Daoy (cell line): ENCODE measurements around the gene ADGRB2. TPM values are rescaled to one million over a fixed set of nuclear protein-coding genes. Genes with fewer than 3 reads are reported as not detected.
A peak's percentile ranks its signal among the peaks of the same experiment; 100 is the strongest.

Experiments used
- DNase-seq: peaks from one replicate; pipeline ENCODE4 v3.0.0-alpha.2; 2015; ENCODE audit warnings: low read depth
- total RNA-seq: library from RNA; depleted of rRNA; stranded (reverse); fragments of >200 nt; shearing (Covaris generic); gene quantifications from 2 replicates; pipeline ENCODE4 v1.2.3, GENCODE V29; 2014; rRNA removed

Gene ADGRB2
- 4.7 and 9.4 TPM in 2 replicates for total RNA-seq

DNA sequence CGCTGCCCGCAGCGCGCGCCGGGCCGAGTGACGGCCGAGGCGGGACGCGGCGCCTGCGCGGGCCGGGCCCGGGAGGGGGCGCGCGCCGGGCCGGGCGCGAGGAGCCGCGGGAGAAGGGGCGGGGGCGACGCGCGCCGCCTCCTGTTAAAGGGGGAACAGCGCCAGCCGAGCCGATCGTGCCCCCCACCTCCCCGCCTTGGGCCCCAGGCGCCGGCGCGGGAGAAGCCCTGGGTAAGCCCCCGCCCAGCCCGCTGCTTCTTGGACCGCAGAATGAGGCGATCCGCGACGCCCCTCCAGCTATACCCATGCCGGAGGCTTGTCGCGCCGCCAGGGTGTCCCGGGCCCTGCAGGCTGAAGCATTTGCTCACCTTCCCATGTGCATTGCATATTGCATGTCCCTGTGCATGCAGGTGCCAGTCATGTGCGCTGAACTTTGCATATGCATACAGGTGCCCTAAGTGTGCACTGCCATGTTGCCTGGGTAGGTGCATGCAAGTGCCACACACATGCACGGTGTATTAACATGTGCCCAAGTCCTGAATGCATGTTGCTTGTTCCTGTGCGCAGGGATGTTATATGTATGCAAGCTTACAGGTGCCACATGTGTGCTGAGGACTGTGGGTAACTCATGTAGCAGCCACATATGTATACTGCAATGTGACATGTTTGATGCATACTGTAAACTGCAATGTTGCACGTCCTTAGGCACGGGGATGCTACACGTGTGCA, at the start of gene ADGRB2:
Gene ADGRB2 (minus strand): TSS at position 29 of the 729 bp plus-strand sequence. CDS start 7,119 bp downstream, outside the sequence.
- peak; percentile 51 for DNase-seq

DNA sequence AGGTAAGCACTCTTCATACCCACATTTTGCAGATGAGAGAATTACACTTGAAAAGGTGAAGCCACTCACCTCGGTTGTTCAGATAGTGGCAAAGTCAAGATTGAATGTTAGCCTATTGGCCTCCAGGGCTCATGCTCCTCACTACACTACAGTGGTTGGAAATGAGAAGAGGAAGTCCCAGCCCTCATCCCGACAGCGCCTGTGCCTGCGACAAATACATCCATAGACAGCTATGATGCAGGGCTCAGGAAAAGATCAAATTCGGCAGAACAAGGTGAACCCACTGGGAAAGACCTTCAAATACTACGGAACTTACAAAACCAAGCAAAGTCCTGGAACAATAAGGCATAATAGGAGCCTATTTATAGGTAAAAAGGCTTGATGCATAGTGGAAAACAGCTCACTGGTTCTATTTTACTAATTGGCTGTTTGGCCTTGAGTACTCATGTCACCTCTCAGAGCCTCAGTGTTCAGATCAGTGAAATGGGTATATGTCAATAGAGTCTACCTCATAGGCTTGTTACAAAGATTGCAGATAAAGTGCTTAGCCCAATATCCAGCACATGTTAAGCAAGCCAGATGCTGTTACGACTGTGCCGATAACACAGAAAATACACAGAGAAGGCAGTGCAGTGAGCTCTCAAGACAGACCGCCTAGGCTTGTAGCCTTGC, 48.2 kb upstream of the ADGRB2 start:
- no peak for DNase-seq

DNA sequence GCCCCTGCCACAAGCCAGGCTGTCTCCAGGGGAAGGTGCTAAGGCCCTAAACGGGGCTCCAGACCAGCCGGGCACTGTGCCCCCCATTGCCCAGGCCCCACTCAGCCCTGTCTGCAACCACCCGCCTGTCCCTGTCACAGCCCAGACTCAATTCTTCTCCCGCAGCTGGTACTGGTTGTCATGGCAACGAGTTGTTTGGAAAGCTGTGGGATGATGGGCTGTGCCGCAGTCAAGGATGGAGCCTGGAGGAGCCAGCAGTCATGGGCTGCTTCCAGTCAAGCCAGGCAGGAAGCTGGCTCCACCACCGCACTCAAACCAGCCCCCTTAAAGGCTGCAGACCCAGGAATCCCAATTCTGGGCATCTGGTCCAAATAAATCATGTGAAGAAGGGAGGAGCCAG, 47.5 kb upstream of the ADGRB2 start:
- DNase-seq, result peak; percentile 61

- no peak for DNase-seq
Observed at GRCh38 chr1:31809698-31810097, 45.6 kb upstream of the ADGRB2 start.

DNA sequence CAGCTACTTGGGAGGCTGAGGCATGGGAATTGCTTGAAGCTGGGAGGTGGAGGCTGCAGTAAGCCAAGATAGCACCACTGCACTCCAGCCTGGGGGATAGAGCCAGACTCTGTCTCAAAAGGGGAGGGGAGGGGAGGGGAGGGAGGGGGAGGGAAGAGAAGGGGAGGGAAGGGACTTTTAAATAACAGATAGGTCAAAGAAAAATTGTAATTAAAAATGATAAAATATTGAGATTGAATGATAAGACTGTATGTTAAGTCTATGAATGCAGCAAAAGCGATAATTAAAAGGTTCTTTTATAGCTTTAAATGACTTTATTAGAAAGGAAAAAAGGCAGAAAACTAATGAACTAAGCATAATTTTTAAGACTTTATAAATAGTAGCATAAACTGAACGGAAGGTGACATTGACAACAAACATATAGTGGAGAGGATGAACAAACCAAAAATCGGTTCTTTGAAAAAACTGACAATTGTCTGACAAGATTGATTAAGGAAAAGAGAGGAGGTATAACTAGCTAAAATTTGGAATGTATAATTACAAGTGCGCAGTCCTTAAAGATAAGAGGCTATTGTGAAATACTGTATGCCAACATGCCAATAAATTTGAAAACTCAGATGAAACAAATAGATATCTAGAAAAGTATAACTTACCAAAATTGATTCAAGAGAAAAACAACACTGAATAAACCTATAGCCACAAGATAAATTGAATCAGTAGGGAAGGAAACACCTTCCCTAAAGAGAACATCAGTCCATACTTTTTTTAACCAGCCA, 43.3 kb upstream of the ADGRB2 start:
- no peak for DNase-seq

DNA sequence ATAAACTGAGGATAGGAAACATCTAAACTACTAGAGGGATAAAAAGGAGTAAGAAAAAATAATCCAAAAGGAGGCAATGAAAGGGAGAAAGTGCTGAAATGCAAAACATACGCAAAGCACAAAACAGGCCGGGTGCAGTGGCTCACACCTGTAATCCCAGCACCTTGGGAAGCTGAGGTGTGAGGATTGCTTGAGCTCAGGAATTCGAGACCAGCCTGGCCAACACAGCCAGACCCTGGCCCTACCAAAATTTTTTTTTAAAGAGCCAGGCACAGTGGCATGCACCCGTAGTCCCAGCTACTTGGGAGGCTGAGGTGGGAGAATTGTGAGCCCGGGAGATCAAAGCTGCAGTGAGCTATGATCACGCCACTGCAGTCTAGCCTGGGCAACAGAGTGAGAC, 41.2 kb upstream of the ADGRB2 start:
- no peak for DNase-seq

DNA sequence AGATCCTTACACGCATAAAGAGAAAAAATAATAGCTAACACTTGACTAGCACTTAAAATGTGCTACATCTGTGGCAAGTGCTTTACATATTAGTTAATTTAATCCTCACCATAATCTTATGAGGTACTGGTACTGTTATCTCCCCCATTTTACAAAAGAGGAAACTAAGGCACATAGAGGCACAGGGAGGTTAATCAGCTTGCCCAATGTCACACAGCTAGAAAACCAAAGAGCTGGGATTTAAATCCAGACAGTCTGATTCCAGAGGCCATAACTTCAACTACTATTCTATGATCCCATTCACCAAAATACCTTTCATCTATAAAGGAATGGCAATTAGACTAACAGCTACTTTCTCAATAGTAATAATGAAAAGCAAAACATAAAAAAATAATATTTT, 40.0 kb upstream of the ADGRB2 start:
- no peak for DNase-seq

DNA sequence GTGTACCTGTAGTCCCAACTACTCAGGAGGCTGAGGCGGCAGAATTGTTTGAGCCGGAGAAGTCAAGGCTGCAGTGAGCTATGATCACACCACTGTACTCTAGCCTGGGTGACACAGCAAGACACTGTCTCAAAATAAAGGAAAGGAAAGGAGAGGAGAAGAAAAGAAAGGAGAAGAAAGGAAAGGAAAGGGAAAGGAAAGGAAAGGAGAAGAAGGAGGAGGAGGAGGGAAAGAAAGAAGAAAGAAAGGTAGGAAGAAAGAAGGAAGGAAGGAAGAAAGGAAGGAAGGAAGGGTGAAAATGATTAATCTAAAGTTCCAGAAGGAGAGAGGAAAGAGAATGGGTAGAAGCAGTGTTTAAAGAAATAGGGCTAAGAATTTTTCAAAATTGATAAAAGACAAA, 39.5 kb upstream of the ADGRB2 start:
- no peak for DNase-seq

DNA sequence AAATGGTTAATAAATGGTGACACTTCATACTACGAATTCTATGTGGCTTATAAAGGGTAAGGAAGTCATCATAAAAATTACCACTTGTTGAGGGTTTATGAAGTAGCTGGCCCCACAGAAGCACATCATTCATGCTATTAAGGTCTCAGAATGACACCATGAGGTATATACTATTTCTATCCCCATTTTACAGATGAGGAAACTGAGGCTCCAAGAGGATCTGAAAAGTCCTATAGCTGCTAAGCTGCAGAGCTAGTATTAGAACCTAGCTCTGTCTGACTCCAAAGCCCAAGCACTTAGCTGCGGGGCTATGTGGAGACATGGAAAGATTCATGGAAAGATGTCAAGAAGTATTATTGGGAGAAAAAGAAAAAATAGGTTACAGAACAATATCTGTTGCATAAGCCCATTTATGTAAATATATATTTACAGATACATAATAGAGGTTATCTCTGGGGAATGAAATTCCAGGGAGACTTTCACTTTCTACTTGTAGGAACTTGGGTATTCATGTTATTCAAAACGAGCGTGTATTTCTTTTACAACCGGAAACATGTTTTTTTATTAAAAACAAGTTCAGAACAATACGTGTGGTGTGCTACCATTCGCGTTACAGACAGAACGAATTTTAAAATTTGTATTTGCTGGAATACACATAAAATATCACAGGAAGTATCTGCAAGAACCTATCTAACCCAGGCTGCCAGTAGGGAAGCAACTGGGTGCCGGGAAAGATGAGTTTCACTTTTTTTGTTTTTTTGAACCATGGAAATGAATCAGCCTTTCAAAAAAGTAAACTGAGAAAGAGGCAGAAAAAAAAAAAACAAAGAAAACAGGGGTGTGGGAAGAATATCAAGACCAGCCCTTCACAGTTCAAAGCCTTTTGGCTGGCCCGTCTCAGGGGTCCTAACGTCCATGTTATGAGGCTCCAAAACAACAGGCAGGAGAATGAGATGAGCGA, 38.3 kb upstream of the ADGRB2 start:
- no peak for DNase-seq

GRCh38 chr1:31801458-31801857, 37.3 kb upstream of the ADGRB2 start:
- DNase-seq, result no peak

DNA sequence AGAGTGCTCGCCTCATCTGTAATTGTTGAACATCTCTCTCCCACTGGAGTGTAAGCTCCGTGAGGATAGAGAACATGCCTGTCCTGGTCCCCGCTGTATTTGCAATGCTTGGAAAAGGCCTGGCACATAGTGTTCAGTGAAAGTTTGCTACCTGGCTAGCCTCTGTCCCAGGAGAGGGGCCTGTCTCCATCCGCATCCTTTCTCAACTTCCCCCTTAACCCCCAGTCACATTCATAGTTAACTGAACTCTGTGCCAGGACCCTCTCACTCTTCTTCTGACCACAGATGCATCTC, 36.5 kb upstream of the ADGRB2 start:
- DNase-seq, result no peak

- DNase-seq, result peak; percentile 37
Observed at GRCh38 chr1:31799895-31800673, 35.9 kb upstream of the ADGRB2 start.

DNA sequence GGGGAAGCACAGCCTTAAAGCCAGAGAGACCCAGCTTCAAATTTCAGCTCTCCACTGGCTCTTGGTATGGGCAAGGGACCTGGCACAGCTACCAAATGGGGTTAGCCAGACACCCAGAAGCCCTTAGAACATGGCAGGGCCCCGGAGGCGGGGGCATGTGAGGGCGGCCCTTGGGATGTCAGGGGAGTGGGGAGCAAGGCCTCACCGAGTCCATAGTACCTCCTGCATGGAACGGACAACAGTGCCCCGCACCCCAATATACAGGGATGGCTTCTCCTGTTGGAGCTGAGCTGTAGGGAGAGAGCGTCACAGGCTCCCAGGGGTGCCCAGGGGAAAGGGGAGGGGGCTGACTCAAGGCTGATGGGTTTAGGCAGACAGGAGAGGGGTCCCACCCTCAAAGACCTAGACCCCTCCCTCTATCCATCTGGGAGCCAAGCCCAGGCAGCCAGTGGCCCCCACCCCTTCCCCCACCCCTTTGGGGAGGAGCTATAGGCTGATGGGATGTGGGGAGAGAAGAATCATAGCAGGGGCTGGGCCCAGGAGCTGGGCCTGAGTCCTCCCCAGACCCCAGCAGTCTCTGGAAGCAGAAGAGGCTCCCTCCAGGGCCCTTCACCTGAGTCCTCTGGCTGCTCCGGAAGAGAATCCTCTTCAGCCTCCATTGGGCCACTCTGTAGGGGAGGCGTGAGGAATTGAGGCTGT, 35.2 kb upstream of the ADGRB2 start:
- peak; percentile 52 for DNase-seq

DNA sequence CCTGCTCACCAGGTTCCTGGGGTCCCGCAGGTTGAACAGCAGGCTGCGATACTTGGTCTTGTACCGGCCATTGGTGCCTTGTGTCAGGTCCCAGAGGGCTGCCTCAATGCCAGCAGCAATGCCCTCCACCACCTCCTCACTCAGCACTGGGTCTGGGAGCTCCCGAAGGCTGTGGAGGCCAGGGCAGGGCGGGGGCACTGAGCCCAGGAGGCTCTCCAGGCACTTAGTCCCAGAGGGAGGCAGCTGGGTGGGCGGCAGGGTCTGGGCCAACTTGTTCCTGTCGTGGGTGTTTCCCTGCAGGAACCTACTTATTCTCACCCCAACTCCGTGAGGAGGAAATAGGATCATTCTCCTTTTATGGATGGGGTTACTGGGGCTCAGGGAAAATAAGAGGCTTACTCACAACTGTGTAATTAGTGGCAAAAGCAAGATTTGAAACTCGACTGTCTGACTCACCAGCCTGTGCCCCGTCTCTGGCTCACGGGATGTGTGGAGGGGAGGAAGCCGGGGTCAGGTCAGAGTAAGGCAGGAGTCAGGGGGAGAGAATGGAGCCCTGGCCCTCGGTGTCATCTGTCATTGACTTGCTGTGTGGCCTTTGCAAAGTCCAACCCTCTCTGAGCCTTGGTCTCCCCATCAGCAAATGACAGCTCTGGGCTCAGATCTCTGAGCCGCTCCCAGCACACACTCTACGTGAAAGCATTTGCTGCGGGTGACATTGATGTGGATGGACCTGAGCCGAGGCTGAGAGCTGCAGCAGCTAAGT, 34.5 kb upstream of the ADGRB2 start:
- peak; percentile 95 for DNase-seq

GRCh38 chr1:31798086-31798432, 33.9 kb upstream of the ADGRB2 start:
- no peak for DNase-seq

GRCh38 chr1:31797216-31797615, 33.1 kb upstream of the ADGRB2 start:
- DNase-seq, result no peak

GRCh38 chr1:31796707-31797106, 32.6 kb upstream of the ADGRB2 start:
- no peak for DNase-seq

DNA sequence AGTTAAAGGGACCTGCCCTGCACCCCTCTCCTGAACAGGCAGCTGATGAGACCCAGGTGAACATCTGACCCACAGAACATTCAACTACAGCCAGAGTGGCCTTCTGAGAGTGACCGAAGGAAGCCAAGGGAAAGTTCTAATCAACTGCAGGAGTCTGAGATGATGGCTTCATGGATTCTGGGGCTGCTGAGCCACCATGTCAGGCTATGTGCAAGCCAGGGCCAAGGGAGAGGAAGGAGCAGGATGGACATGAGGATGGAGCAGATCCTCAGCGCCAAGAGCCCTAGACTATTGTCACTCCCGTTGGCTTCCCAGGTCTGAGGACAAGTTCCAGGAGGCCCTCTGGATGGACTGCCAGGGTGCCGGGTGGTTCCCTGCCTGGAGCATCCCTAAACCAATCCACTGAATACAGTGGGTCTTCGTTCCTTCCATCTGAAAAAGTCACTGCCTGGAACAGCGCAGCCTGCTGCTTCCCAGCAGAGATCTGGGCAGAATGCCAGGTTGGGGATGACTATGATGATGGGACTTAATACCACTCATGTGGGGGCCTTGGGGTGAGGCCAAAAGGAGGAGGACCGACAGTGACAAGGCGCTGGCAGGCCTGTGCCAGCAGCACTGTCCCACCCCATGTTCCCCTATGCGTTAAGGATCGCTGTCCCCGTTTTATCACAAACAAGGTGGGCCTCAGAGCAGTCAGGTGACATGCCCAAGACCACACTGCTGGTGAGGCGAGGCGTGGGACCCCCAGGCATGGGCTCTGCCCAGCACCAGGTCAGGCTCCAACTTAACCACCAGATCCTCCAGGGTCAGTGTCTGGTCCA, 31.9 kb upstream of the ADGRB2 start:
- peak; percentile 86 for DNase-seq
